Prostate gland (tissue), 2 donors: ENCODE data around the gene AIF1. TPM values are rescaled to one million over a fixed set of nuclear protein-coding genes. Genes with fewer than 3 reads are reported as not detected.

Experiments used
- DNase-seq: peaks from one replicate; pipeline ENCODE4 v3.0.0-alpha.2; 2019; ENCODE audit warnings: low spot score
- H3K27ac ChIP-seq, 2 donors: fragments of 200-600 bp; sonication (generic); 2 replicates each; pipeline ENCODE4 v1.5.1; 2017 to 2019
- H3K27me3 ChIP-seq: fragments of 200-600 bp; sonication (generic); replicated peaks from 2 replicates; pipeline ENCODE4 v1.5.1; 2019; ENCODE audit not compliant: insufficient read depth
- H3K36me3 ChIP-seq, 2 donors: fragments of 200-600 bp; sonication (generic); 1 replicate in 1 of 2; 2 replicates in 1 of 2; pipeline versions ENCODE4 v1.5.1 to v1.8.1; 2017 to 2019
- H3K4me1 ChIP-seq: fragments of 200-600 bp; sonication (generic); replicated peaks from 2 replicates; pipeline ENCODE4 v1.5.1; 2019
- H3K4me3 ChIP-seq, 2 donors: fragments of 200-600 bp; sonication (generic); 2 replicates each; pipeline ENCODE4 v1.5.1; 2017 to 2019
- H3K9me3 ChIP-seq: fragments of 200-600 bp; sonication (generic); 2 replicates; pipeline ENCODE4 v1.5.1; 2017
- CTCF ChIP-seq, 4 experiments: fragments of 200-600 bp in 2 of 4; fragments of 450-650 bp in 2 of 4; sonication (generic) in 2 of 4; IDR thresholded peaks; 1 replicate in 3 of 4; 2 replicates in 1 of 4; pipeline ENCODE4 v1.5.1; 2016 to 2019; ENCODE audit warnings: antibody characterized with exemption in 4 of 4, mild to moderate bottlenecking in 2 of 4, moderate library complexity in 2 of 4
- POLR2A ChIP-seq: fragments of 450-650 bp; IDR thresholded peaks from one replicate; pipeline ENCODE4 v1.6.1; 2016; ENCODE audit warnings: antibody characterized with exemption, mild to moderate bottlenecking
- POLR2AphosphoS5 ChIP-seq: sonication (generic); formaldehyde crosslinking; IDR thresholded peaks from one replicate; pipeline ENCODE4 v1.6.1; 2017; ENCODE audit warnings: antibody characterized with exemption
- WGBS: methylation state at CpG from one replicate; pipeline ENCODE4 v1.1.5; 2018; 5-methylcytosine and 5-hydroxymethylcytosine counted together
- intact Hi-C: fragments of 100-400 bp; cut with DNase I; formaldehyde crosslinking; loops from one replicate; pipeline ENCODE4 v1.14.2; 2022
- total RNA-seq, 2 donors: library from RNA; depleted of rRNA; stranded (reverse); fragments of >200 nt; gene quantifications; one replicate each; pipeline ENCODE4 v1.1.0, GENCODE V29; 2016

The AIF1 gene
- total RNA-seq, 2 donors from 2014 or later = 11.1 to 14.6 TPM

DNA sequence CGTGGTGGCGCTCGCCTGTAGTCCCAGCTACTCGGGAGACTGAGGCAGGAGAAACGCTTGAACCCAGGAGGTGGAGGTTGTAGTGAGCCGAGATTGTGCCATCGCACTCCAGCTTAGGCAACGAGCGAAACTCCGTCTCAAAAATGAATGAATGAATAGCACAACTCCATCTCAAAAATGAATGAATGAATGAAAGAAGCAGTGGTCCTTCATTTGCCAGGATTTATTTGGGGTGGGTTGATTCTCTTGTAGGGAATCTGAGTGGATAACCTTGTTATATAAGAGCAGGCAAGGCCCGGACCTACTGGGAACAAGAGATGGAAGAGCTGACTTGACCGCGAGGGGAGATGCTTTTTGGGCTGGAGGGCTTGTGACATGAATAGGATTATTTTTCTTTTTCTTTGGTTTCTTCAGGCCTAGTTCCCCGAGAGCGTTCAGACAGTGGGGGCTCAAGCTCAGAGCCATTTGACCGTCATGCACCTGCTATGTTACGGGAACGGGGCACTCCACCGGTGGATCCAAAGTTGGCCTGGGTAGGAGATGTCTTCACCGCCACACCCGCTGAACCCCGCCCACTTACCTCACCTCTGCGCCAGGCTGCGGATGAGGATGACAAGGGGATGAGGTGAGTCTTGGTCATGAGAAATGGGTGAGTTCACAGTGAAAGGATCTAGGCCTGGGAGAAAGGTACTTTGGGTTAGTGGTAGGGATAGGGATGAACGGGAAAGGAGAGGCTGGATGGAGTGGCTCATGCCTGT, 15.3 kb downstream of the AIF1 start:
- Histone ChIP-seq H3K27me3 (no peaks in the 10 kb centered on the region), H3K4me3 (no peak overlapping the region), H3K4me1 (no peaks in the 10 kb centered on the region), H3K9me3 (no peaks in the 10 kb centered on the region), H3K36me3 (peaks cover 53 to 57% of the 10 kb centered on the region in 2 donors), H3K27ac (no peak overlapping the region)
- WGBS = 90% methylated on average over 25 of the region's 25 CpGs
- intact Hi-C loops = no loop called here
- DNase-seq = no peak
- no peak for TF ChIP-seq CTCF (IDR thresholded peaks at IDR 0.05)

DNA sequence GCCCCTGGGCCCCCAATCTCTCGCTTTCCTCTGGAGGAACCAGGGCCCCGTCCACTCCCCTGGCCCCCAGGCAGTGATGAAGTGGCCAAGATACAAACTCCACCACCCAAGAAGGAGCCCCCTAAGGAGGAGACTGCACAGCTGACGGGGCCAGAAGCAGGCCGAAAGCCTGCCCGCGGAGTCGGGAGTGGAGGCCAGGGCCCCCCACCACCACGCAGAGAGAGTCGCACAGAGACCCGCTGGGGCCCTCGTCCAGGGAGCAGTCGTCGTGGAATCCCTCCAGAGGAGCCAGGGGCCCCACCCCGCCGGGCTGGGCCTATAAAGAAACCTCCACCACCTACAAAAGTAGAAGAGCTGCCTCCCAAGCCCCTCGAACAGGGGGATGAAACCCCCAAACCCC, 16.2 kb downstream of the AIF1 start:
- Histone ChIP-seq H3K4me1 (no peaks in the 10 kb centered on the region), H3K9me3 (no peaks in the 10 kb centered on the region), H3K36me3 (peaks cover 48 to 57% of the 10 kb centered on the region in 2 donors), H3K27ac (no peak overlapping the region), H3K27me3 (no peaks in the 10 kb centered on the region), H3K4me3 (no peak overlapping the region)
- 77% methylated on average over 16 of the region's 16 CpGs for WGBS
- no peak for DNase-seq
- intact Hi-C loops = no loop called here
- no peak for TF ChIP-seq CTCF (IDR thresholded peaks at IDR 0.05)
- TF ChIP-seq POLR2AphosphoS5 = no peak
- no peak for TF ChIP-seq POLR2A

- peaks cover 49 to 56% of the 10 kb centered on the region in 2 donors for H3K36me3 ChIP-seq
- TF ChIP-seq POLR2A (no peak), POLR2AphosphoS5 (no peak), CTCF (IDR thresholded peaks at IDR 0.05) (no peak)
- H3K9me3 ChIP-seq = no peaks in the 10 kb centered on the region
- intact Hi-C loops = no loop called here
- H3K27me3 ChIP-seq = no peaks in the 10 kb centered on the region
- DNase-seq = no peak
- H3K4me1 ChIP-seq = no peaks in the 10 kb centered on the region
- H3K27ac ChIP-seq = peak overlapping the region in 1 of 2 donors; percentile 32
- 83% methylated on average over 29 of the region's 32 CpGs for WGBS
- H3K4me3 ChIP-seq = no peak overlapping the region
Observed at GRCh38 chr6:31631681-31632278, 16.7 kb downstream of the AIF1 start.

DNA sequence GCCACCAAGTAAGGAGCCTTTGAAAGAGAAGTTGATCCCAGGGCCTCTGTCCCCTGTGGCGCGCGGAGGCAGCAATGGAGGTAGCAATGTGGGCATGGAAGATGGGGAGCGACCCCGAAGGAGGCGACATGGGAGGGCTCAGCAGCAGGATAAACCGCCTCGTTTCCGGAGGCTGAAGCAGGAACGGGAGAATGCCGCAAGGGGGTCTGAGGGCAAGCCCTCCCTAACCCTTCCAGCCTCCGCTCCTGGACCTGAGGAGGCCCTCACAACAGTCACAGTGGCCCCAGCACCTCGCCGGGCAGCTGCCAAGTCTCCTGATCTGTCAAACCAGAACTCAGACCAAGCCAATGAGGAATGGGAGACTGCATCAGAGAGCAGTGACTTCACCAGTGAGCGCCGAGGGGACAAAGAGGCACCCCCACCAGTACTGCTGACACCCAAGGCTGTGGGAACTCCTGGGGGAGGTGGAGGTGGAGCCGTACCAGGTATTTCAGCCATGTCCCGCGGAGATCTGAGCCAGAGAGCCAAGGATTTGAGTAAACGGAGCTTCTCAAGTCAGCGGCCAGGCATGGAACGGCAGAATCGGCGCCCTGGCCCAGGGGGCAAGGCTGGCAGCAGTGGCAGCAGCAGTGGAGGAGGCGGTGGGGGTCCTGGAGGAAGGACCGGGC, 17.4 kb downstream of the AIF1 start:
- intact Hi-C loops = no loop called here
- WGBS = 81% methylated on average over 26 of the region's 26 CpGs
- Histone ChIP-seq H3K9me3 (no peaks in the 10 kb centered on the region), H3K4me1 (no peaks in the 10 kb centered on the region), H3K27me3 (no peaks in the 10 kb centered on the region), H3K36me3 (peaks cover 43 to 54% of the 10 kb centered on the region in 2 donors), H3K4me3 (no peak overlapping the region), H3K27ac (peak overlapping the region in 1 of 2 donors; percentile 32)
- DNase-seq = no peak
- TF ChIP-seq POLR2A = no peak
- TF ChIP-seq POLR2AphosphoS5 = no peak
- TF ChIP-seq CTCF (IDR thresholded peaks at IDR 0.05) = no peak
